ENCODE data around the gene ZKSCAN8. TPM values are rescaled to one million over a fixed set of nuclear protein-coding genes. Genes with fewer than 3 reads are reported as not detected.

ZKSCAN8 gene
- 41.9 TPM for total RNA-seq

DNA sequence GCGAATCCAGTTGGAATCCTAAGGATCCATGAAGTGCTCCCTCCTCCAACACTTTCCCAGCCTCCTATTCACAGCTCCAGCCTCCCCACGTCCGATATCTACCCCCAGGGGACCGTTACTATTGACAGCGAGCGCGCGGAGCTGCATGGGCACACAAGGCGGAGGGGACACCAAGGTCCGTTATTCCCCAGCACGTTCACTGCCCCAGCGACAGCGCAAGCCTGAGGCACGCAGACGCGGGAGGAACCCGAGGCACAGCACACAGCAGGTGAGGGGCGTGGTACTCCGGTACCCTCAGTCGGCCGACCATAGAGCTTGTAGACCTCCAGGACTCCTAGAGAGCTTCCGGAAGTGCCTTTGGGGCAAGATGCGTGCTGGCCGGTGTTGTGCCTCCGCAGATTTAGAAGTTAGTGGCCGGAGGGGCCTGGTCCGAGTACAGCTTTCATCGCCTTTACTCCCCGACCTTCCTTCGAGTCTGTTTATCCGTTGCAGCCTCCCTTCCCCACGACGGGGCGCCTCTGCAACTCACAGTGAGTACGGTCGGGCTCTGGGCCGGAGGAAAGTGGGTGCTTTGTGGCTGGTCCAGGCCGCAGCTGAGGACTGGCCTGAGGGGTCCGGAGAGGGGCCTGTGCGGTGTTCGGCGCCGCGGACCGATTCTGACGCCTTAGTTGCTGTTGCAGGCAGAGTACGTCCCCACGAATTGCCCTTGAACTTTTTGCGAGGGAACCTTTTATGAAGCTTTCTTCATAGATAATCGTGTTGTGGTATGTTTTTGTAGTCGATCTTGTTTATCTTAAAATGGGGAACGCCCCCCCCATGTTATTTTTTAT lies at the start of gene ZKSCAN8:
Gene ZKSCAN8 (plus strand): TSS at position 384 of the 830 bp plus-strand sequence. CDS start 6,525 bp downstream, outside the sequence.

GRCh38 chr6:28124350-28124970 lies 17.2 kb upstream of the ZKSCAN8 start, which contains the start of gene ZSCAN16:
ZSCAN16 (plus strand) TSS chr6:28124609; CDS start chr6:28125444, 835 bp downstream.

Other genes with a start within 250 kb of the ZKSCAN8 start
- not detected for gene OR2B2, start 229.5 kb upstream of the ZKSCAN8 start, total RNA-seq
- not detected for gene OR2B6, start 184.6 kb upstream of the ZKSCAN8 start, total RNA-seq
- 0.94 TPM for gene ZNF165, start 61.3 kb upstream of the ZKSCAN8 start, total RNA-seq
- gene ZSCAN16, start 17.3 kb upstream of the ZKSCAN8 start, total RNA-seq: 24.4 TPM
- gene ZSCAN9, start 83.4 kb downstream of the ZKSCAN8 start, total RNA-seq: 52.3 TPM
- 9.1 TPM for gene ZKSCAN4, start 110.4 kb downstream of the ZKSCAN8 start, total RNA-seq
- 5.0 TPM for gene NKAPL, start 117.4 kb downstream of the ZKSCAN8 start, total RNA-seq
- gene ZSCAN26, start 125.3 kb downstream of the ZKSCAN8 start, total RNA-seq: 45.4 TPM
- gene PGBD1, start 139.7 kb downstream of the ZKSCAN8 start, total RNA-seq: 20.7 TPM
- gene ZSCAN31, start 194.3 kb downstream of the ZKSCAN8 start, total RNA-seq: 16.0 TPM
- 12.8 TPM for gene ZKSCAN3, start 208.1 kb downstream of the ZKSCAN8 start, total RNA-seq